ENCODE results near the gene ADARB1. TPM values are rescaled to one million over a fixed set of nuclear protein-coding genes. Genes with fewer than 3 reads are reported as not detected.

The ADARB1 gene
- total RNA-seq, 1 experiment from 2014 or later = 15.8 TPM

DNA sequence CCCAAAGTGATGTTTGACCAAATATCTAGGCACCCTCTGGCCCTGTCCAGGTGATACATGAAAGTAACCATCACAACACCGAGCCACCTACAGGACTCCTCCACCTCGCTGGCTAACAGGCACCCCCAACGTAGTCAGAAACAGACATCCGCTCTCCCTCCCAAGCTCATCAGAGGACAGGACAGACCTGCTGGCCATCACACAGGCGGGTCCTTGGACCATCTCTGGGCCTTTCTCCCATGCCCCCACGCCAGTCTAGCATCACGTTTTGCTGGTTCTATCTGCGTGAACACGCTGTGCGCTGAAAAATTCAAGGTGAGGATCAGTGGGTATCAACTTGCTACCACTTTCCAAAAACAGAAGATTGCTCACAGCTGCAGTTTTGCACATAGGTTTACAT is 21.4 kb upstream of the ADARB1 start:
- Histone ChIP-seq H3K27me3 (ENCODE audit: insufficient read depth, low read length) (no peaks in the 10 kb centered on the region; the same call in 1 of the 2 replicates), H3K4ac (ENCODE audit: low read depth, low read length) (no peak overlapping the region), H3T11ph (ENCODE audit: low read length) (no peak overlapping the region), H2AFZ (ENCODE audit: low read length) (no peak overlapping the region), H3K18ac (ENCODE audit: insufficient read length, low read depth, low read length) (no peak overlapping the region), H3K4me1 (ENCODE audit: insufficient read depth, low read length) (no peaks in the 10 kb centered on the region; the same call in 1 of the 2 replicates), H4K5ac (ENCODE audit: insufficient read length, low read depth, low read length) (no peak overlapping the region), H3K9me3 (ENCODE audit: control insufficient read depth, low read depth, low read length) (no peaks in the 10 kb centered on the region), H2BK5ac (ENCODE audit: insufficient read length, low read length) (no peak overlapping the region), H2BK120ac (ENCODE audit: low read depth, low read length, poor library complexity, severe bottlenecking) (no peak overlapping the region), H3K4me2 (ENCODE audit: insufficient read depth, insufficient read length, low read length) (no peak overlapping the region), H3K23ac (ENCODE audit: insufficient read length, low read depth, low read length) (no peak overlapping the region), H3K79me1 (ENCODE audit: insufficient read depth, low read depth, low read length, poor library complexity, severe bottlenecking) (no peaks in the 10 kb centered on the region), H2BK15ac (ENCODE audit: low read depth, low read length) (no peak overlapping the region), H3K9ac (ENCODE audit: extremely low read depth, insufficient read length, low read length) (no peak overlapping the region), H4K20me1 (ENCODE audit: control insufficient read depth, insufficient read depth, insufficient read length) (no peaks in the 10 kb centered on the region), H2AK5ac (ENCODE audit: insufficient read length, low read length) (no peak overlapping the region), H4K91ac (ENCODE audit: insufficient read length, low read depth, low read length) (no peak overlapping the region), H4K8ac (replicated peaks; ENCODE audit: insufficient read length, low read depth, low read length) (no peak overlapping the region), H2BK20ac (ENCODE audit: low read depth, low read length, poor library complexity, severe bottlenecking) (no peak overlapping the region), H3K79me2 (ENCODE audit: insufficient read depth, low read length) (no peaks in the 10 kb centered on the region), H3K23me2 (ENCODE audit: insufficient read length, low read depth, low read length, poor library complexity, severe bottlenecking) (no peaks in the 10 kb centered on the region), H3K27ac (ENCODE audit: insufficient read length, low read depth, low read length) (no peak overlapping the region), H3K56ac (ENCODE audit: insufficient read length, low read depth, low read length) (no peak overlapping the region), H3K14ac (ENCODE audit: insufficient read depth, low read length) (no peak overlapping the region), H2BK12ac (ENCODE audit: insufficient read length, low read depth, low read length) (no peak overlapping the region)
- DNase-seq = peak; percentile 15
- Mint-ChIP-seq H3K27me3 (ENCODE audit: low read depth) (peaks cover 27% of the 10 kb centered on the region), H3K4me1 (peaks cover 33 to 43% of the 10 kb centered on the region in 2 experiments), H3K4me3 (no peak overlapping the region), H3K27ac (peak overlapping the region in 1 of 3 experiments; percentile 73; a peak in 1 of 7 replicates), H3K9me3 (no peaks in the 10 kb centered on the region; a peak in 4 of 5 replicates), H3K36me3 (ENCODE audit: insufficient read depth in 1 of 3, low read depth in 3 of 3) (peaks cover 0 to under 1% (median 0%) of the 10 kb centered on the region in 3 experiments; a peak in 1 of 7 replicates)
- TF ChIP-seq, protein P1, sequence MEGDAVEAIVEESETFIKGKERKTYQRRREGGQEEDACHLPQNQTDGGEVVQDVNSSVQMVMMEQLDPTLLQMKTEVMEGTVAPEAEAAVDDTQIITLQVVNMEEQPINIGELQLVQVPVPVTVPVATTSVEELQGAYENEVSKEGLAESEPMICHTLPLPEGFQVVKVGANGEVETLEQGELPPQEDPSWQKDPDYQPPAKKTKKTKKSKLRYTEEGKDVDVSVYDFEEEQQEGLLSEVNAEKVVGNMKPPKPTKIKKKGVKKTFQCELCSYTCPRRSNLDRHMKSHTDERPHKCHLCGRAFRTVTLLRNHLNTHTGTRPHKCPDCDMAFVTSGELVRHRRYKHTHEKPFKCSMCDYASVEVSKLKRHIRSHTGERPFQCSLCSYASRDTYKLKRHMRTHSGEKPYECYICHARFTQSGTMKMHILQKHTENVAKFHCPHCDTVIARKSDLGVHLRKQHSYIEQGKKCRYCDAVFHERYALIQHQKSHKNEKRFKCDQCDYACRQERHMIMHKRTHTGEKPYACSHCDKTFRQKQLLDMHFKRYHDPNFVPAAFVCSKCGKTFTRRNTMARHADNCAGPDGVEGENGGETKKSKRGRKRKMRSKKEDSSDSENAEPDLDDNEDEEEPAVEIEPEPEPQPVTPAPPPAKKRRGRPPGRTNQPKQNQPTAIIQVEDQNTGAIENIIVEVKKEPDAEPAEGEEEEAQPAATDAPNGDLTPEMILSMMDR (conservative IDR thresholded peaks at IDR 0.05) = no peak
- no CpG with 5 or more reads among the region's 10 CpGs for WGBS (ENCODE audit: extremely low coverage, insufficient read length, low lambda C conversion rate)
